ENCODE data around the gene GRIK1. TPM values are rescaled to one million over a fixed set of nuclear protein-coding genes. Genes with fewer than 3 reads are reported as not detected.

The GRIK1 gene
- polyA plus RNA-seq, 3 donors = not detected

DNA sequence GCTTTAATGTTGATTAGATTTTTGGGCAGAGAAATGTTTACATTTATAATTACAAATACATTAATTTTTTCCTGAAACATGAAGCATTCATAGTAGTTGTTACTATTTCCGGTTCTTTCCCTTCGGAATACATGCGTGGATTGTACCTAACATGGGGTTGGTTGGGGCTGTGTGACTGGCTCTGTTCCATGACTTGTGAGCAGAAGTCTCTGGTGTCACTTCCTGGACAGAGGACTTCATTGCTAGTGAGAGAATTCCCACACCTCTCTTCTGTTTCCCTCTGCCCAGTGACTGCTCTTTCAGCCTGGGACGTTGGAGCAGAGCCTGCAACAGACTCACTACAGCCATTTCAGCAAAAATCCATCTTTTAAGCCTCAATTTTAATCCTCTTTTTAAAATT is 231.4 kb downstream of the GRIK1 start:
- no peak for DNase-seq
- no peak overlapping the region for H3K27ac ChIP-seq (ENCODE audit: low read depth in 1 of 2, low read length in 2 of 2)
- Mint-ChIP-seq H3K4me1 (no peaks in the 10 kb centered on the region), H3K9me3 (peaks cover 0 to 5% (median 2%) of the 10 kb centered on the region in 7 donors), H3K4me3 (no peak overlapping the region), H3K27me3 (ENCODE audit: low read depth in 3 of 3) (peaks cover 0 to 2% (median 0%) of the 10 kb centered on the region in 3 donors), H3K27ac (no peak overlapping the region), H3K36me3 (no peaks in the 10 kb centered on the region)
- intact Hi-C loops (cut with micrococcal nuclease) = no loop called here
- H3K36me3 ChIP-seq (replicated peaks in 1 of 2; ENCODE audit: control insufficient read depth in 1 of 2, insufficient read depth in 2 of 2, low read length in 2 of 2) = no peaks in the 10 kb centered on the region
- 93% methylated on average over 3 of the region's 4 CpGs for WGBS (ENCODE audit: insufficient coverage)
- H3K79me2 ChIP-seq (ENCODE audit: insufficient read depth, low read length) = no peaks in the 10 kb centered on the region
- no peak overlapping the region for H3K4me2 ChIP-seq (replicated peaks; ENCODE audit: extremely low read depth, low read length, poor library complexity, severe bottlenecking)
- H3K9me3 ChIP-seq (replicated peaks in 1 of 2; ENCODE audit: control insufficient read depth in 1 of 2, insufficient read depth in 1 of 2, low read length in 2 of 2) = no peaks in the 10 kb centered on the region
- no peak overlapping the region for H2AFZ ChIP-seq (ENCODE audit: insufficient read depth, low read depth, low read length, poor library complexity, severe bottlenecking)
- no peak overlapping the region for H3K9ac ChIP-seq (ENCODE audit: insufficient read depth, low read length, poor library complexity, severe bottlenecking)
- H3K4me3 ChIP-seq (replicated peaks in 1 of 3; ENCODE audit: low read depth in 2 of 3, low read length in 3 of 3) = no peak overlapping the region
- TF ChIP-seq, protein P1, sequence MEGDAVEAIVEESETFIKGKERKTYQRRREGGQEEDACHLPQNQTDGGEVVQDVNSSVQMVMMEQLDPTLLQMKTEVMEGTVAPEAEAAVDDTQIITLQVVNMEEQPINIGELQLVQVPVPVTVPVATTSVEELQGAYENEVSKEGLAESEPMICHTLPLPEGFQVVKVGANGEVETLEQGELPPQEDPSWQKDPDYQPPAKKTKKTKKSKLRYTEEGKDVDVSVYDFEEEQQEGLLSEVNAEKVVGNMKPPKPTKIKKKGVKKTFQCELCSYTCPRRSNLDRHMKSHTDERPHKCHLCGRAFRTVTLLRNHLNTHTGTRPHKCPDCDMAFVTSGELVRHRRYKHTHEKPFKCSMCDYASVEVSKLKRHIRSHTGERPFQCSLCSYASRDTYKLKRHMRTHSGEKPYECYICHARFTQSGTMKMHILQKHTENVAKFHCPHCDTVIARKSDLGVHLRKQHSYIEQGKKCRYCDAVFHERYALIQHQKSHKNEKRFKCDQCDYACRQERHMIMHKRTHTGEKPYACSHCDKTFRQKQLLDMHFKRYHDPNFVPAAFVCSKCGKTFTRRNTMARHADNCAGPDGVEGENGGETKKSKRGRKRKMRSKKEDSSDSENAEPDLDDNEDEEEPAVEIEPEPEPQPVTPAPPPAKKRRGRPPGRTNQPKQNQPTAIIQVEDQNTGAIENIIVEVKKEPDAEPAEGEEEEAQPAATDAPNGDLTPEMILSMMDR (IDR thresholded peaks at IDR 0.05) = no peak
- H3K27me3 ChIP-seq (ENCODE audit: control insufficient read depth in 2 of 2, insufficient read depth in 2 of 2, low read length in 2 of 2) = no peaks in the 10 kb centered on the region
- no peaks in the 10 kb centered on the region for H3K4me1 ChIP-seq (ENCODE audit: control insufficient read depth in 1 of 2, insufficient read depth in 2 of 2, low read length in 2 of 2)
- H4K20me1 ChIP-seq (ENCODE audit: insufficient read depth, low read length) = no peaks in the 10 kb centered on the region

DNA sequence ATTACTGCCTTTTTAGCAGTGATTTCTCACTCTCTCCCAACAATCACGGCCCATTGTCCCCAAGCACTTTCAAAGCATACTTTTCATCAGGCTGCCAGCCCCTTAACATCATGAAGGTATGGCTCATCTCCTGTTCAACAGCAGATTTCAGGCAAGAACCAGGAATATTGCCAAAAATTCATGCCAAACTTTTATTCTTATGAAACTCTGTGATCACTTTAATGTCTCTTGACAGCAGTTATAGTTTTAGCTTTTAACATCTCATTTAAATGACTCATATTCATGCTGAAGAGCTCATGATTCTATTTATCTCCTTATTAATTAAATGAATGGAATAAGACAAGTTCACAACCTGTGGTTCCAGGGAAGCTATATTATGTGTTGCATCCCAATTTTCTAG is 235.1 kb downstream of the GRIK1 start:
- no peaks in the 10 kb centered on the region for H4K20me1 ChIP-seq (ENCODE audit: insufficient read depth, low read length)
- TF ChIP-seq, protein P1 (IDR thresholded peaks at IDR 0.05) = no peak
- no peaks in the 10 kb centered on the region for H3K9me3 ChIP-seq (replicated peaks in 1 of 2; ENCODE audit: control insufficient read depth in 1 of 2, insufficient read depth in 1 of 2, low read length in 2 of 2)
- no peak overlapping the region for H3K4me2 ChIP-seq (replicated peaks; ENCODE audit: extremely low read depth, low read length, poor library complexity, severe bottlenecking)
- H3K36me3 ChIP-seq (replicated peaks in 1 of 2; ENCODE audit: control insufficient read depth in 1 of 2, insufficient read depth in 2 of 2, low read length in 2 of 2) = no peaks in the 10 kb centered on the region
- H3K27me3 ChIP-seq (ENCODE audit: control insufficient read depth in 2 of 2, insufficient read depth in 2 of 2, low read length in 2 of 2) = no peaks in the 10 kb centered on the region
- Mint-ChIP-seq H3K27ac (peak overlapping the region in 1 of 7 donors; percentile 27), H3K4me3 (no peak overlapping the region), H3K9me3 (peaks cover 0 to 10% (median 1%) of the 10 kb centered on the region in 7 donors), H3K27me3 (ENCODE audit: low read depth in 3 of 3) (peaks cover 0 to 3% (median 2%) of the 10 kb centered on the region in 3 donors), H3K36me3 (no peaks in the 10 kb centered on the region), H3K4me1 (no peaks in the 10 kb centered on the region)
- H2AFZ ChIP-seq (ENCODE audit: insufficient read depth, low read depth, low read length, poor library complexity, severe bottlenecking) = no peak overlapping the region
- H3K4me1 ChIP-seq (ENCODE audit: control insufficient read depth in 1 of 2, insufficient read depth in 2 of 2, low read length in 2 of 2) = no peaks in the 10 kb centered on the region
- no peak overlapping the region for H3K9ac ChIP-seq (ENCODE audit: insufficient read depth, low read length, poor library complexity, severe bottlenecking)
- H3K79me2 ChIP-seq (ENCODE audit: insufficient read depth, low read length) = no peaks in the 10 kb centered on the region
- H3K27ac ChIP-seq (ENCODE audit: low read depth in 1 of 2, low read length in 2 of 2) = no peak overlapping the region
- intact Hi-C loops (cut with micrococcal nuclease) = no loop called here
- WGBS (ENCODE audit: insufficient coverage) = no CpG with 5 or more reads among the region's 1 CpG
- no peak overlapping the region for H3K4me3 ChIP-seq (replicated peaks in 1 of 3; ENCODE audit: low read depth in 2 of 3, low read length in 3 of 3)
- no peak for DNase-seq
